ENCODE measurements around the gene ACP6.

DNA sequence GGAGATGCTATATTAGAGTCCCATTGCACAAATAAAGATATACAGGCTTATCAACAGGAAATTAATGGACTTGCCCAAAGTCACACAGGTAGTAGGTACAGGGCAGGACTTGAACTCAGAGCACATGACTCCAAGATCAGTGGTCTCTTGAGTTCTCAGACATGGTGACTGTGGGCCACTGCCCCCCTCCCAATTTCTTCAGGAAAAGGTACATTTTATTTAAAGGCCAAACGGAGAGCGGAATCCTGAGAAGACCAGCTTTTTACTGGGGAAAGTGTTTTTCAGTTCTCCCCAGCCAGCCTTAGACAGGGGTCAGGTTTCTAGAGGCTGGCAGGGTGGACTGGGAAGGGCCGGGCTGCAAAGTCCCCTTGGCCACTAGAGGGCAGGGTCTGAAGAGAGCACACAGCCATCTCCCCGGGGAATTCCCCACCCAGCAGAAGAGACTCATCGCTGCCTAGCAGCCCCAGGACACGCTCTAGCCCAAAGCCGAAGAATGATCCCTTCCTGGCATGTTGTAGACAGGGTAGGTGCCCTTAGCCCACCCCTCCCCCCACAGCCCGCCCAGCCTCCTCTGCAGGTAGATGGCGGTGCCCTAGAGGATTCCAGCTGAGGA, 29.7 kb downstream of the ACP6 start:
- TF ChIP-seq CTCF (IDR thresholded peaks at IDR 0.05) (peak; percentile 70 to 86 (median 75)), POLR2A (IDR thresholded peaks at IDR 0.05) (no peak)

Measured in body of pancreas (tissue), 4 donors.